ENCODE data around the gene RMP24.
A peak's percentile ranks its signal among the peaks of the same experiment; 100 is the strongest.

The RMP24 gene

DNA sequence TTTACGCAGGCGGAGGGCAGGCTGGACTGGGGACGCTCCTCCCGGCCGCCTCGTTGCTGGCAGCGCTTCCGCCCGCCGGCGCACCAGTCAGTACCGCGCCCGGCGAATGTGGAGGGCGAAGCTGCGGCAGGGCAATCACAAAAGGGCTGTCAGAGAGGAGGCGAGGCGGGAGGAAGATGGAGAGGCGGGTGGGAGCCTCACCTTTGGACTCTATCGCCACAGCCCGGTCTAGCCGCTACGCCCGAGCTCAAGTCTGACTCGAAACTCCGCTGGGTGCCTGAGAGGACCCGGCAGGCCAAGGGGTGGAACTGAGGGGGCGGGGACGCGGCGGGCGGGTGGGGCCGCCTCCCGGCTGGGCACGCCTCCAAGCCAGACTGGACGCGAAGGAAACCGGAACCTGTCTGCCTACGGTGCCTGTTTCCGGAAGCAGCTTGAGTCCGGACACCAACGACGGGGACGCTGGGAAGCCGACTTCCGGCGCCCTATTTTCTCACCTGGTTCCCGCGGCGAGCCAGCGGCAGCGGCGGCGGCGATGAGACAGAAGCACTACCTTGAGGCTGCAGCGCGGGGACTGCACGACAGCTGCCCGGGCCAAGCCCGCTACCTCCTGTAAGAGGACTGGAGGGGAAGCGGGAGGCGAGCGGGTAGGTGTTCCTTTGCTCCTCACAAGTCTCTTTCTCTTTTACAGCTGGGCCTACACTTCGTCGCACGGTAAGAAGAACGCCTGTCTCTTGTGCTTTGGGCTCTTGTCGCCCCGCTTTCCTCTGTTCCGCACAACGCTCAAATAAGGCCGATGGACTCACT, at the start of gene RMP24 (continued):
- TF ChIP-seq, protein P1, sequence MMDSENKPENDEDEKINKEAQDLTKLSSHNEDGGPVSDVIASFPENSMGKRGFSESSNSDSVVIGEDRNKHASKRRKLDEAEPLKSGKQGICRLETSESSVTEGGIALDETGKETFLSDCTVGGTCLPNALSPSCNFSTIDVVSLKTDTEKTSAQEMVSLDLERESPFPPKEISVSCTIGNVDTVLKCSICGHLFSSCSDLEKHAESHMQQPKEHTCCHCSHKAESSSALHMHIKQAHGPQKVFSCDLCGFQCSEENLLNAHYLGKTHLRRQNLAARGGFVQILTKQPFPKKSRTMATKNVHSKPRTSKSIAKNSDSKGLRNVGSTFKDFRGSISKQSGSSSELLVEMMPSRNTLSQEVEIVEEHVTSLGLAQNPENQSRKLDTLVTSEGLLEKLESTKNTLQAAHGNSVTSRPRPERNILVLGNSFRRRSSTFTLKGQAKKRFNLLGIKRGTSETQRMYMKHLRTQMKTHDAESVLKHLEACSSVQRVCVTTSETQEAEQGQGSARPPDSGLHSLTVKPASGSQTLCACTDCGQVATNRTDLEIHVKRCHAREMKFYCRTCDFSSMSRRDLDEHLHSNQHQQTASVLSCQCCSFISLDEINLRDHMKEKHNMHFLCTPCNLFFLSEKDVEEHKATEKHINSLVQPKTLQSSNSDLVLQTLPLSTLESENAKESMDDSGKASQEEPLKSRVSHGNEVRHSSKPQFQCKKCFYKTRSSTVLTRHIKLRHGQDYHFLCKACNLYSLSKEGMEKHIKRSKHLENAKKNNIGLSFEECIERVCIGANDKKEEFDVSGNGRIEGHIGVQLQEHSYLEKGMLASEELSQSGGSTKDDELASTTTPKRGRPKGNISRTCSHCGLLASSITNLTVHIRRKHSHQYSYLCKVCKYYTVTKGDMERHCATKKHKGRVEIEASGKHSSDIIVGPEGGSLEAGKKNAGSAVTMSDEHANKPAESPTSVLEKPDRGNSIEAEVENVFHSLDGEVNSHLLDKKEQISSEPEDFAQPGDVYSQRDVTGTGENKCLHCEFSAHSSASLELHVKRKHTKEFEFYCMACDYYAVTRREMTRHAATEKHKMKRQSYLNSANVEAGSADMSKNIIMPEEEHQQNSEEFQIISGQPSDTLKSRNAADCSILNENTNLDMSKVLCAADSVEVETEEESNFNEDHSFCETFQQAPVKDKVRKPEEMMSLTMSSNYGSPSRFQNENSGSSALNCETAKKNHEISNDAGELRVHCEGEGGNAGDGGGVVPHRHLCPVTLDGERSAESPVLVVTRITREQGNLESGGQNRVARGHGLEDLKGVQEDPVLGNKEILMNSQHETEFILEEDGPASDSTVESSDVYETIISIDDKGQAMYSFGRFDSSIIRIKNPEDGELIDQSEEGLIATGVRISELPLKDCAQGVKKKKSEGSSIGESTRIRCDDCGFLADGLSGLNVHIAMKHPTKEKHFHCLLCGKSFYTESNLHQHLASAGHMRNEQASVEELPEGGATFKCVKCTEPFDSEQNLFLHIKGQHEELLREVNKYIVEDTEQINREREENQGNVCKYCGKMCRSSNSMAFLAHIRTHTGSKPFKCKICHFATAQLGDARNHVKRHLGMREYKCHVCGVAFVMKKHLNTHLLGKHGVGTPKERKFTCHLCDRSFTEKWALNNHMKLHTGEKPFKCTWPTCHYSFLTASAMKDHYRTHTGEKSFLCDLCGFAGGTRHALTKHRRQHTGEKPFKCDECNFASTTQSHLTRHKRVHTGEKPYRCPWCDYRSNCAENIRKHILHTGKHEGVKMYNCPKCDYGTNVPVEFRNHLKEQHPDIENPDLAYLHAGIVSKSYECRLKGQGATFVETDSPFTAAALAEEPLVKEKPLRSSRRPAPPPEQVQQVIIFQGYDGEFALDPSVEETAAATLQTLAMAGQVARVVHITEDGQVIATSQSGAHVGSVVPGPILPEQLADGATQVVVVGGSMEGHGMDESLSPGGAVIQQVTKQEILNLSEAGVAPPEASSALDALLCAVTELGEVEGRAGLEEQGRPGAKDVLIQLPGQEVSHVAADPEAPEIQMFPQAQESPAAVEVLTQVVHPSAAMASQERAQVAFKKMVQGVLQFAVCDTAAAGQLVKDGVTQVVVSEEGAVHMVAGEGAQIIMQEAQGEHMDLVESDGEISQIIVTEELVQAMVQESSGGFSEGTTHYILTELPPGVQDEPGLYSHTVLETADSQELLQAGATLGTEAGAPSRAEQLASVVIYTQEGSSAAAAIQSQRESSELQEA (CRISPR knock-in tag; IDR thresholded peaks at IDR 0.05; ENCODE audit: not compliant biosample characterization), result peak; percentile 57
- TF ChIP-seq SAP130 (CRISPR knock-in tag; IDR thresholded peaks at IDR 0.05; ENCODE audit: low read depth) (peak; percentile 95), MTA3 (CRISPR knock-in tag; IDR thresholded peaks at IDR 0.05) (no peak), ZNF274 (CRISPR knock-in tag; IDR thresholded peaks at IDR 0.05) (peak; percentile 73; the same call in 1 of the 2 replicates), FOXK1 (CRISPR knock-in tag; IDR thresholded peaks at IDR 0.05; ENCODE audit: borderline replicate concordance, low read depth) (peak; percentile 90; the same call in 1 of the 2 replicates), CBX1 (IDR thresholded peaks at IDR 0.05; ENCODE audit: low read depth) (peak; percentile 96), ARNT (IDR thresholded peaks at IDR 0.05) (no peak), HHEX (CRISPR knock-in tag; IDR thresholded peaks at IDR 0.05) (no peak), NBN (conservative IDR thresholded peaks at IDR 0.05) (no peak), ZNF30 (CRISPR knock-in tag; IDR thresholded peaks at IDR 0.05) (no peak), ZNF460 (CRISPR knock-in tag; IDR thresholded peaks at IDR 0.05; ENCODE audit: borderline replicate concordance) (no peak), ZNF230 (CRISPR knock-in tag; IDR thresholded peaks at IDR 0.05) (no peak; the same call in 1 of the 2 replicates), ZNF180 (CRISPR knock-in tag; IDR thresholded peaks at IDR 0.05; ENCODE audit: borderline replicate concordance, low read depth) (no peak)
- TF ChIP-seq, protein P2, sequence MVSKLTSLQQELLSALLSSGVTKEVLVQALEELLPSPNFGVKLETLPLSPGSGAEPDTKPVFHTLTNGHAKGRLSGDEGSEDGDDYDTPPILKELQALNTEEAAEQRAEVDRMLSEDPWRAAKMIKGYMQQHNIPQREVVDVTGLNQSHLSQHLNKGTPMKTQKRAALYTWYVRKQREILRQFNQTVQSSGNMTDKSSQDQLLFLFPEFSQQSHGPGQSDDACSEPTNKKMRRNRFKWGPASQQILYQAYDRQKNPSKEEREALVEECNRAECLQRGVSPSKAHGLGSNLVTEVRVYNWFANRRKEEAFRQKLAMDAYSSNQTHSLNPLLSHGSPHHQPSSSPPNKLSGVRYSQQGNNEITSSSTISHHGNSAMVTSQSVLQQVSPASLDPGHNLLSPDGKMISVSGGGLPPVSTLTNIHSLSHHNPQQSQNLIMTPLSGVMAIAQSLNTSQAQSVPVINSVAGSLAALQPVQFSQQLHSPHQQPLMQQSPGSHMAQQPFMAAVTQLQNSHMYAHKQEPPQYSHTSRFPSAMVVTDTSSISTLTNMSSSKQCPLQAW (CRISPR knock-in tag; IDR thresholded peaks at IDR 0.05), result peak; percentile 58; the same call in 1 of the 2 replicates
- TF ChIP-seq, protein P3, sequence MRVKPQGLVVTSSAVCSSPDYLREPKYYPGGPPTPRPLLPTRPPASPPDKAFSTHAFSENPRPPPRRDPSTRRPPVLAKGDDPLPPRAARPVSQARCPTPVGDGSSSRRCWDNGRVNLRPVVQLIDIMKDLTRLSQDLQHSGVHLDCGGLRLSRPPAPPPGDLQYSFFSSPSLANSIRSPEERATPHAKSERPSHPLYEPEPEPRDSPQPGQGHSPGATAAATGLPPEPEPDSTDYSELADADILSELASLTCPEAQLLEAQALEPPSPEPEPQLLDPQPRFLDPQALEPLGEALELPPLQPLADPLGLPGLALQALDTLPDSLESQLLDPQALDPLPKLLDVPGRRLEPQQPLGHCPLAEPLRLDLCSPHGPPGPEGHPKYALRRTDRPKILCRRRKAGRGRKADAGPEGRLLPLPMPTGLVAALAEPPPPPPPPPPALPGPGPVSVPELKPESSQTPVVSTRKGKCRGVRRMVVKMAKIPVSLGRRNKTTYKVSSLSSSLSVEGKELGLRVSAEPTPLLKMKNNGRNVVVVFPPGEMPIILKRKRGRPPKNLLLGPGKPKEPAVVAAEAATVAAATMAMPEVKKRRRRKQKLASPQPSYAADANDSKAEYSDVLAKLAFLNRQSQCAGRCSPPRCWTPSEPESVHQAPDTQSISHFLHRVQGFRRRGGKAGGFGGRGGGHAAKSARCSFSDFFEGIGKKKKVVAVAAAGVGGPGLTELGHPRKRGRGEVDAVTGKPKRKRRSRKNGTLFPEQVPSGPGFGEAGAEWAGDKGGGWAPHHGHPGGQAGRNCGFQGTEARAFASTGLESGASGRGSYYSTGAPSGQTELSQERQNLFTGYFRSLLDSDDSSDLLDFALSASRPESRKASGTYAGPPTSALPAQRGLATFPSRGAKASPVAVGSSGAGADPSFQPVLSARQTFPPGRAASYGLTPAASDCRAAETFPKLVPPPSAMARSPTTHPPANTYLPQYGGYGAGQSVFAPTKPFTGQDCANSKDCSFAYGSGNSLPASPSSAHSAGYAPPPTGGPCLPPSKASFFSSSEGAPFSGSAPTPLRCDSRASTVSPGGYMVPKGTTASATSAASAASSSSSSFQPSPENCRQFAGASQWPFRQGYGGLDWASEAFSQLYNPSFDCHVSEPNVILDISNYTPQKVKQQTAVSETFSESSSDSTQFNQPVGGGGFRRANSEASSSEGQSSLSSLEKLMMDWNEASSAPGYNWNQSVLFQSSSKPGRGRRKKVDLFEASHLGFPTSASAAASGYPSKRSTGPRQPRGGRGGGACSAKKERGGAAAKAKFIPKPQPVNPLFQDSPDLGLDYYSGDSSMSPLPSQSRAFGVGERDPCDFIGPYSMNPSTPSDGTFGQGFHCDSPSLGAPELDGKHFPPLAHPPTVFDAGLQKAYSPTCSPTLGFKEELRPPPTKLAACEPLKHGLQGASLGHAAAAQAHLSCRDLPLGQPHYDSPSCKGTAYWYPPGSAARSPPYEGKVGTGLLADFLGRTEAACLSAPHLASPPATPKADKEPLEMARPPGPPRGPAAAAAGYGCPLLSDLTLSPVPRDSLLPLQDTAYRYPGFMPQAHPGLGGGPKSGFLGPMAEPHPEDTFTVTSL (CRISPR knock-in tag; IDR thresholded peaks at IDR 0.05; ENCODE audit: borderline replicate concordance), result peak; percentile 75
